ENCODE results near the gene NAXE.

NAXE gene

GRCh38 chr1:156559797-156560385 lies 31.7 kb upstream of the NAXE start:
- Histone ChIP-seq H3K9ac (no peak overlapping the region), H3K27me3 (ENCODE audit: insufficient read depth, low read depth) (no peaks in the 10 kb centered on the region), H3K4me2 (no peak overlapping the region), H3K79me2 (ENCODE audit: insufficient read depth, low read depth) (no peaks in the 10 kb centered on the region), H3K4me1 (ENCODE audit: low read depth, poor library complexity, severe bottlenecking) (no peaks in the 10 kb centered on the region), H3K4me3 (IDR thresholded peaks at IDR 0.05; ENCODE audit: insufficient read depth, low read depth, low read length) (no peak overlapping the region), H3K36me3 (ENCODE audit: insufficient read depth) (no peaks in the 10 kb centered on the region), H3K27ac (no peak overlapping the region), H2AFZ (ENCODE audit: low read depth) (no peak overlapping the region), H4K20me1 (ENCODE audit: insufficient read depth) (no peaks in the 10 kb centered on the region)
- TF ChIP-seq, protein P1, sequence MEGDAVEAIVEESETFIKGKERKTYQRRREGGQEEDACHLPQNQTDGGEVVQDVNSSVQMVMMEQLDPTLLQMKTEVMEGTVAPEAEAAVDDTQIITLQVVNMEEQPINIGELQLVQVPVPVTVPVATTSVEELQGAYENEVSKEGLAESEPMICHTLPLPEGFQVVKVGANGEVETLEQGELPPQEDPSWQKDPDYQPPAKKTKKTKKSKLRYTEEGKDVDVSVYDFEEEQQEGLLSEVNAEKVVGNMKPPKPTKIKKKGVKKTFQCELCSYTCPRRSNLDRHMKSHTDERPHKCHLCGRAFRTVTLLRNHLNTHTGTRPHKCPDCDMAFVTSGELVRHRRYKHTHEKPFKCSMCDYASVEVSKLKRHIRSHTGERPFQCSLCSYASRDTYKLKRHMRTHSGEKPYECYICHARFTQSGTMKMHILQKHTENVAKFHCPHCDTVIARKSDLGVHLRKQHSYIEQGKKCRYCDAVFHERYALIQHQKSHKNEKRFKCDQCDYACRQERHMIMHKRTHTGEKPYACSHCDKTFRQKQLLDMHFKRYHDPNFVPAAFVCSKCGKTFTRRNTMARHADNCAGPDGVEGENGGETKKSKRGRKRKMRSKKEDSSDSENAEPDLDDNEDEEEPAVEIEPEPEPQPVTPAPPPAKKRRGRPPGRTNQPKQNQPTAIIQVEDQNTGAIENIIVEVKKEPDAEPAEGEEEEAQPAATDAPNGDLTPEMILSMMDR (conservative IDR thresholded peaks at IDR 0.05; ENCODE audit: low read depth, low read length): no peak

DNA sequence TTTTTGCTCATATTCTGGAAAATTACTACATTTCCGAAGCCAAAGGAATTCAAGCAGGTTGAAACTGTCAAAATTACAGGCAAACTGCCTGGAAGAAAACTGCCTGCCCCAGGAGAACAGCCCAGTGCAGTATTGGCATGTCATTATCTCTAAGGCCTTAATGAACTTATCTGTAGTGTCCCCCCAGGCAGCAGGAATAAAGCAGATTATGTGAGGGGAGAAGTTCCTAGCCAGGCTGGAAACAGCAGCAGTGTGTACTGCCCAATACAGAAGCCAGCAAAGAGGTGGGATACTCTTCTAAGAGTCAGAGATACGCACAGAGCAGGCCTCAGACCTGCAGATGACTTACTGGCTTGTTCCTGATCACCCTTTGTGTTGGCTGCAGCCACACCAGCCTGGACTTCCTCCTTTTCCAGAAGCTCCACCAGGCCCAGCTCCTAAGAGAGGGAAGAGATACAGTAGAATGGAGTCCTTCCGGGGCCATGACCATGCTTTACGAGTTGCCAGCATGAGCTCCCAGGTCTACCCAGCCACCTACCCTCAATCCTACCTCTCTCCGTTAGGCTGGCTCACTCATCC lies 30.9 kb upstream of the NAXE start:
- H3K4me1 ChIP-seq (ENCODE audit: low read depth, poor library complexity, severe bottlenecking): no peaks in the 10 kb centered on the region
- TF ChIP-seq, protein P1 (conservative IDR thresholded peaks at IDR 0.05; ENCODE audit: low read depth, low read length): no peak
- H3K9ac ChIP-seq: no peak overlapping the region
- H3K36me3 ChIP-seq (ENCODE audit: insufficient read depth): no peaks in the 10 kb centered on the region
- no peak overlapping the region for H3K4me3 ChIP-seq (IDR thresholded peaks at IDR 0.05; ENCODE audit: insufficient read depth, low read depth, low read length)
- H2AFZ ChIP-seq (ENCODE audit: low read depth): no peak overlapping the region
- H3K4me2 ChIP-seq: no peak overlapping the region
- no peak overlapping the region for H3K27ac ChIP-seq
- H3K79me2 ChIP-seq (ENCODE audit: insufficient read depth, low read depth): no peaks in the 10 kb centered on the region
- H3K27me3 ChIP-seq (ENCODE audit: insufficient read depth, low read depth): no peaks in the 10 kb centered on the region
- no peaks in the 10 kb centered on the region for H4K20me1 ChIP-seq (ENCODE audit: insufficient read depth)

- no peaks in the 10 kb centered on the region for H3K27me3 ChIP-seq (ENCODE audit: insufficient read depth, low read depth)
Observed at GRCh38 chr1:156565519-156565918, 26.1 kb upstream of the NAXE start.

GRCh38 chr1:156566436-156566835 lies 25.1 kb upstream of the NAXE start:
- no peaks in the 10 kb centered on the region for H3K36me3 ChIP-seq (ENCODE audit: insufficient read depth)
- H2AFZ ChIP-seq (ENCODE audit: low read depth): no peak overlapping the region
- H3K4me3 ChIP-seq (IDR thresholded peaks at IDR 0.05; ENCODE audit: insufficient read depth, low read depth, low read length): no peak overlapping the region
- TF ChIP-seq, protein P1 (conservative IDR thresholded peaks at IDR 0.05; ENCODE audit: low read depth, low read length): no peak
- no peak overlapping the region for H3K4me2 ChIP-seq
- H3K9ac ChIP-seq: no peak overlapping the region
- H3K27ac ChIP-seq: no peak overlapping the region
- H3K79me2 ChIP-seq (ENCODE audit: insufficient read depth, low read depth): no peaks in the 10 kb centered on the region
- no peaks in the 10 kb centered on the region for H4K20me1 ChIP-seq (ENCODE audit: insufficient read depth)
- H3K4me1 ChIP-seq (ENCODE audit: low read depth, poor library complexity, severe bottlenecking): peaks cover 4% of the 10 kb centered on the region
- H3K27me3 ChIP-seq (ENCODE audit: insufficient read depth, low read depth): no peaks in the 10 kb centered on the region

More at GRCh38 chr1:156565519-156565918, 26.1 kb upstream of the NAXE start:
- H2AFZ ChIP-seq (ENCODE audit: low read depth): no peak overlapping the region
- no peak overlapping the region for H3K9ac ChIP-seq
- no peaks in the 10 kb centered on the region for H3K79me2 ChIP-seq (ENCODE audit: insufficient read depth, low read depth)
- H3K36me3 ChIP-seq (ENCODE audit: insufficient read depth): no peaks in the 10 kb centered on the region
- H3K4me2 ChIP-seq: no peak overlapping the region
- H3K27ac ChIP-seq: no peak overlapping the region
- TF ChIP-seq, protein P1 (conservative IDR thresholded peaks at IDR 0.05; ENCODE audit: low read depth, low read length): no peak
- no peaks in the 10 kb centered on the region for H4K20me1 ChIP-seq (ENCODE audit: insufficient read depth)
- no peak overlapping the region for H3K4me3 ChIP-seq (IDR thresholded peaks at IDR 0.05; ENCODE audit: insufficient read depth, low read depth, low read length)
- no peaks in the 10 kb centered on the region for H3K4me1 ChIP-seq (ENCODE audit: low read depth, poor library complexity, severe bottlenecking)
